Measurements from ENCODE around the gene DLX5. TPM values are rescaled to one million over a fixed set of nuclear protein-coding genes. Genes with fewer than 3 reads are reported as not detected.

DLX5 gene
- total RNA-seq, 2 donors from 2014 or later = not detected

GRCh38 chr7:96985992-96986391, 38.6 kb downstream of the DLX5 start:
- Histone ChIP-seq H3K4me1 (no peaks in the 10 kb centered on the region), H3K9me3 (no peaks in the 10 kb centered on the region), H3K27ac (no peak overlapping the region), H3K27me3 (peaks cover 21% of the 10 kb centered on the region), H3K4me3 (no peak overlapping the region), H3K9ac (ENCODE audit: low read depth in 2 of 2, low read length in 2 of 2) (no peak overlapping the region), H3K36me3 (no peaks in the 10 kb centered on the region)
- DNase-seq = no peak
- intact Hi-C loops (cut with DNase I) = no loop called here
- no peak for TF ChIP-seq CTCF (IDR thresholded peaks at IDR 0.05)

- Histone ChIP-seq H3K9me3 (no peaks in the 10 kb centered on the region), H3K27ac (no peak overlapping the region), H3K27me3 (peaks cover 7% of the 10 kb centered on the region), H3K4me3 (no peak overlapping the region), H3K9ac (ENCODE audit: low read depth in 2 of 2, low read length in 2 of 2) (no peak overlapping the region), H3K4me1 (no peaks in the 10 kb centered on the region), H3K36me3 (no peaks in the 10 kb centered on the region)
- TF ChIP-seq CTCF (IDR thresholded peaks at IDR 0.05) = no peak
- intact Hi-C loops (cut with DNase I) = no loop called here
- no peak for DNase-seq
These were observed 42.0 kb downstream of the DLX5 start for GRCh38 chr7:96982586-96982985.

GRCh38 chr7:96979551-96980276, 44.9 kb downstream of the DLX5 start:
- Histone ChIP-seq H3K4me1 (no peaks in the 10 kb centered on the region), H3K27ac (no peak overlapping the region), H3K4me3 (no peak overlapping the region), H3K27me3 (no peaks in the 10 kb centered on the region), H3K36me3 (no peaks in the 10 kb centered on the region), H3K9ac (ENCODE audit: low read depth in 2 of 2, low read length in 2 of 2) (no peak overlapping the region), H3K9me3 (no peaks in the 10 kb centered on the region)
- intact Hi-C loops (cut with DNase I) = no loop called here
- DNase-seq = no peak
- no peak for TF ChIP-seq CTCF (IDR thresholded peaks at IDR 0.05)

- Histone ChIP-seq H3K4me3 (no peak overlapping the region), H3K9me3 (no peaks in the 10 kb centered on the region), H3K27ac (no peak overlapping the region), H3K27me3 (no peaks in the 10 kb centered on the region), H3K9ac (ENCODE audit: low read depth in 2 of 2, low read length in 2 of 2) (no peak overlapping the region), H3K4me1 (no peaks in the 10 kb centered on the region), H3K36me3 (no peaks in the 10 kb centered on the region)
- TF ChIP-seq CTCF (IDR thresholded peaks at IDR 0.05) = no peak
- DNase-seq = no peak
- intact Hi-C loops (cut with DNase I) = no loop called here
These were observed 47.2 kb downstream of the DLX5 start for GRCh38 chr7:96977445-96977844.

GRCh38 chr7:96976106-96976505, 48.5 kb downstream of the DLX5 start:
- intact Hi-C loops (cut with DNase I) = no loop called here
- H3K4me1 ChIP-seq = no peaks in the 10 kb centered on the region
- TF ChIP-seq CTCF (IDR thresholded peaks at IDR 0.05) = no peak

More at GRCh38 chr7:96976106-96976505, 48.5 kb downstream of the DLX5 start:
- Histone ChIP-seq H3K4me3 (no peak overlapping the region), H3K9me3 (no peaks in the 10 kb centered on the region), H3K36me3 (no peaks in the 10 kb centered on the region), H3K27me3 (no peaks in the 10 kb centered on the region), H3K27ac (no peak overlapping the region), H3K9ac (ENCODE audit: low read depth in 2 of 2, low read length in 2 of 2) (no peak overlapping the region)
- DNase-seq = no peak

Measured in colonic mucosa (tissue), 4 donors.